ENCODE results near the gene TLCD4. TPM values are rescaled to one million over a fixed set of nuclear protein-coding genes. Genes with fewer than 3 reads are reported as not detected.
"Not testable (repeated sequence)": the region's sequence is repeated elsewhere in the genome, so short reads cannot be mapped to it uniquely, and the experiment has no call there.

TLCD4 gene
- total RNA-seq, 1 experiment from 2014 or later: 2.0 TPM

DNA sequence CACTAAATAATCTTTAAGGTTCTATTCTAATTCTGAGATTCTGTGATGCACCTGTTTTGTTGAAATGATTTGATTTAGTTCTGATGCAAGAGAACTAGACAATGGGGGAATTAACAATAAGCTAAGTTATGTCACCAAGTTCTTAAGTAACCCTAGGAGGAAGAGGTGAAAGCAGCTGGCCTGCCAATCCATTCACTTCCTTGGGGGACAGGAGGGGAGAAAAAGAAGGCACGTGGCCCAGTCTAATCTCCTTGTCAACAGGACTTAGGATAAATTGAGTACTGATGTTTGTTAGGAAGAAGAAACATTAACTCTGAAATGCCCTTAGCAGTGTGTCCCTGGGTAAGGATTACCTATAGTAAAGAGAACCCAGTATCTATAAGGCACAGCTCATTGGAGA is 36.9 kb downstream of the TLCD4 start:
- Mint-ChIP-seq H3K27ac (no peak overlapping the region), H3K36me3 (no peaks in the 10 kb centered on the region), H3K27me3 (ENCODE audit: low read depth) (no peaks in the 10 kb centered on the region), H3K9me3 (peaks cover 2% of the 10 kb centered on the region; the same call in 1 of the 2 replicates), H3K4me3 (no peak overlapping the region), H3K4me1 (no peaks in the 10 kb centered on the region)
- TF ChIP-seq HMGA2 (CRISPR knock-in tag; IDR thresholded peaks at IDR 0.05) (no peak), NFE2L1 (CRISPR knock-in tag; IDR thresholded peaks at IDR 0.05) (no peak), NFATC4 (CRISPR knock-in tag; IDR thresholded peaks at IDR 0.05) (no peak)
- TF ChIP-seq, protein P1, sequence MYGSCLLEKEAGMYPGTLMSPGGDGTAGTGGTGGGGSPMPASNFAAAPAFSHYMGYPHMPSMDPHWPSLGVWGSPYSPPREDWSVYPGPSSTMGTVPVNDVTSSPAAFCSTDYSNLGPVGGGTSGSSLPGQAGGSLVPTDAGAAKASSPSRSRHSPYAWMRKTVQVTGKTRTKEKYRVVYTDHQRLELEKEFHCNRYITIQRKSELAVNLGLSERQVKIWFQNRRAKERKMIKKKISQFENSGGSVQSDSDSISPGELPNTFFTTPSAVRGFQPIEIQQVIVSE (CRISPR knock-in tag; IDR thresholded peaks at IDR 0.05; ENCODE audit: borderline replicate concordance): no peak
- DNase-seq (ENCODE audit: low spot score) (no peak), ATAC-seq (no peak)
- CTCF ChIA-PET: interaction anchor here (2.5 kb wide), 1 partner anchor 70 kb away, joined by 9 read pairs; no protein-coding TSS in a partner anchor
- POLR2A ChIA-PET: no interaction called here

DNA sequence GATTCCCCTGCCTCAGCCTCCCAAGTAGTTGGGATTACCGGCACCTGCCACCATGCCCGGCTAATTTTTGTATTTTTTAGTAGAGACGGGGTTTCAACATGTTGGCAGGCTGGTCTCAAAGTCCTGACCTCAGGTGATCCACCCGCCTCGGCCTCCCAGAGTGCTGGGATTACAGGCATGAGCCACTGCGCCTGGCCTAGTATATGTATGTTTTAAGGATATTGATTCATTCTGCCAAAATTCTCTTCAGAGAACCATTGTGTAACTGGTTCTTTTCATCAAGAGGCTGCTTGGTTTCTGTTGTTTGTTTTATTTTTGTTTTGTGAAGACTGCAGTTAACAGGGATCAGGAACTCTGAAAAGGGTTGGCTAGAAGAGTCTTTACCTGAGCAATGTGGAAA is 48.4 kb downstream of the TLCD4 start:
- H3K4me1 Mint-ChIP-seq; H3K4me3 Mint-ChIP-seq; ATAC-seq; H3K27me3 Mint-ChIP-seq (ENCODE audit: low read depth); POLR2A ChIA-PET; H3K27ac Mint-ChIP-seq; DNase-seq (ENCODE audit: low spot score); CTCF ChIA-PET: not testable (repeated sequence)
- H3K36me3 Mint-ChIP-seq: peaks cover 26% of the 10 kb centered on the region
- peaks cover 29% of the 10 kb centered on the region for H3K9me3 Mint-ChIP-seq

Other genes starting within 250 kb of the TLCD4 start
- gene CNN3, start 190.2 kb upstream of the TLCD4 start, total RNA-seq (2021): 183 to 187 TPM (median 185 TPM) in 3 replicates
- 0.94 to 2.3 TPM (median 1.4 TPM) in 3 replicates for gene ALG14, start 44.4 kb upstream of the TLCD4 start, total RNA-seq (2021)
- 13.7 to 17.4 TPM (median 13.9 TPM) in 3 replicates for gene RWDD3, start 116.9 kb downstream of the TLCD4 start, total RNA-seq (2021)